ENCODE measurements around the gene ELP1.

The ELP1 gene

DNA sequence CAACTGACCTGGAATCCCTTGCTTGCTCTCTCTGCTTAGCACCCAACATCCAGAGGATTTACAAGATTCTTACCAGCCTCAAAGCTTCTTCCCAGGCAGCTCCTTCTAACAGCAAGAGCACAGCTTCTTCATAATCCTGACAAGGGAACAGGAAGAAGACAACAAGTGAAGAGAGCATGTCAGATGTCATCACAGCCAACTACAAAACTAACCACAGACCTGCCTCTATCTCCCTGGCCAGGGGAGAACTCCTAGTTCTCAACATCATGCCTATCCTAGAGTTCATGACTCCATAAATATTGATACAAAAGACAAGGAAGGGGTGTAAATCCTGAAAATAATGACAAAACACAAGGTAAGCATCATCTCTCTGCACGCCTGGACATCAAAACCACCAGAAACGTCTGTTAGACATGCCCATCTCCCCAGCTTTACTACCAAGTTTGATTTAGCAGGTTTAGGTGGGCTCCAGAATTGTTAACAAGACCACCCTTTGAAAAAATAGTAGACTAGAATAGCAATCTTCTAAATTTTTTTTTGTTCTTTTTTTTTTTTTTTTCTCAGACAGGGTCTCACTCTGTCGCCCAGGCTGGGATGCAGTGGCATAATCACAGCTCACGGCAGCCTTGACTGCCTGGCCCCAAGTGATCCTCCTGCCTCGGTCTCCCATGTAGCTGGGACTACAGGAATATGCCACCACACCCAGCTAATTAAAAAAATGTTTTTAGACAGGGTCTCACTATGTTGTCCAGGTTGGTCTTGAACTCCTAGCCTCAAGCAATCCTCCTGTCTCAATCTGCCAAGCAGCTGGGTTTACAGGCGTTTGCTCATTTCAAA, 51.7 kb downstream of the ELP1 start:
- no peak for DNase-seq (ENCODE audit: low read depth)

DNA sequence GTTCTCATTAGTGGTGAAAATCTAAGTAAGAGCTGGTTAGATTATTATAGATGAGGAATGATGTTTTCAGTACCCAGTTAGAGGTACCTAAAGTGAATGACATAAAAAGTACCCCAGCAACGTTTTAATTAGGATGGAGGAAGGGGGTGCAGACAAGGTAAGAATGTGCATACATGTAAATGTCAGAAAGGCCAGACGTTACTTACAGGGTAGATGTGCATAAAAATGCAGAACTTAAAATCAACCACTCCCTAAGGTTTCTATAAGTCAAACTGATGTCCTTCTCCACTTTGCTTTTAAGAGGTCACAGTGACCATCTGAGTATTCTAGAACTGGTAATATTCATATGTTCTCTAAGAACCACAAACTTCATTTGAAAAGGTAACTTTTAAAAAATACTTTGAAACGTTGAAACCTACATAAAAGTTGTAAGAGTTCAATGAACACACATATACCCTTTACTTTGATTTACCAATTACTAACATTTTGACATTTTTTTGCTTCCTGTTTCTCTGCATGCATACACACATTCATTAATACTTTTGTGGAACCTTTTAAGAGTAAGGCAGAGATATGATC, 53.1 kb downstream of the ELP1 start:
- no peak for DNase-seq (ENCODE audit: low read depth)

DNA sequence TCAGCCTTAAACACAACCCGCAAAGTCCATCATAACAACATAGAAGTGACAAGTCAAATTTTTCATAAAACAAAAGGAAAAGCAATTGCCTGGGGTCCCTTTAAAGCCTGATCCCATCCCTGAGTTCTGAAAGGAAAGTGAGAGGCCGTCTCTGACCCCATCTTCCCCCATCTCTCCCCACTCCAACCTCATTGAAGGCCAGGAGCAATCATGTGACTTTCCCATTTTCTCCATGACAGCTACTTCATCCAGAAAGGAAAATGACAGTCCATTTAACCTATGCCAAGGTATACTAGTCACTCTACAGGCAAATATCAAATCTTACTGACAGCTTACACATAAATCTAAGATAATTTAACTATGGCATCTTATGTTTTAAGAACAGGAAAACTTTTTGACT, 56.4 kb downstream of the ELP1 start:
- no peak for DNase-seq (ENCODE audit: low read depth)

DNA sequence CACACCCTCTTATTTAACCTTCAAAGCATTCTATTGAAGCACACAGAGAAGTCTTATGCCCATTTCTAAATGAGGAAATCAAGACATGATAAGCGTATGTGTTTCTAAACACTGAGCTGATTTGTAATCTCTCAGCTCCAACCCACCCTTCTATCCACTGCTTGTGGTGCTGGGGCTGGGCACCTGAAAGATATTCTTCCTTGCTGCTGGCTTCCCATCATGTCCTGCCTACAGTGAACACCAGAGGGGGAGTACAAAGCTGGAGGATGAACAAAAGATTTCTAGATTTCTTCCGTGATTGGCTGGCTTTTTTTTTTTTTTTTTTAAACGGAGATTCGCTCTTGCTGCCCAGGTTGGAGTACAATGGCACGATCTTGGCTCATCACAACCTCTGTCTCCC, 57.5 kb downstream of the ELP1 start:
- no peak for DNase-seq (ENCODE audit: low read depth)

- no peak for DNase-seq (ENCODE audit: low read depth)
Measured at GRCh38 chr9:108874058-108874788, 59.7 kb downstream of the ELP1 start.

GRCh38 chr9:108869092-108869725, 64.7 kb downstream of the ELP1 start:
- no peak for DNase-seq (ENCODE audit: low read depth)

DNA sequence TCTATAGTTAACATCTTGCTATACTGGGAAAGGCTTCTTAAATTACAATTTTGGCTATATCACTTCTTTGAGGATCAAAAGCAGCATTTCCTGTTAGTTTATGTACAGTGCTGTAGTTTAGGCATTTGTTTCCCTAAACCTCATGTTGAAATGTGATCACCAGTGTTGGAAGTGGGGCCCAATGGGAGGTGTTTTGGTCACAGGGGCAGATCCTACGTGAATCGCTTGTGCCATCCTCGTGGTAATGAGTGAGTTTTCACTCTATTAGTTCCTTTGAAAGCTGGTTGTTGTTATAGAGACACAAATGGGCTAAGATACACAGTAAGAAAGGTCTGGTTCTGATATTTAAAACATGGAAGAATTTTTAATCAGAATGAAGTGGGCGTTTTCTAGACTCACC, 66.1 kb downstream of the ELP1 start:
- no peak for DNase-seq (ENCODE audit: low read depth)

- DNase-seq (ENCODE audit: low read depth) = no peak
Measured at GRCh38 chr9:108867116-108867515, 66.8 kb downstream of the ELP1 start.

GRCh38 chr9:108866001-108866420, 67.9 kb downstream of the ELP1 start:
- DNase-seq (ENCODE audit: low read depth) = no peak

- DNase-seq (ENCODE audit: low read depth) = no peak
Measured at GRCh38 chr9:108865037-108865436, 68.9 kb downstream of the ELP1 start.

- no peak for DNase-seq (ENCODE audit: low read depth)
Measured at GRCh38 chr9:108864446-108864845, 69.5 kb downstream of the ELP1 start.

DNA sequence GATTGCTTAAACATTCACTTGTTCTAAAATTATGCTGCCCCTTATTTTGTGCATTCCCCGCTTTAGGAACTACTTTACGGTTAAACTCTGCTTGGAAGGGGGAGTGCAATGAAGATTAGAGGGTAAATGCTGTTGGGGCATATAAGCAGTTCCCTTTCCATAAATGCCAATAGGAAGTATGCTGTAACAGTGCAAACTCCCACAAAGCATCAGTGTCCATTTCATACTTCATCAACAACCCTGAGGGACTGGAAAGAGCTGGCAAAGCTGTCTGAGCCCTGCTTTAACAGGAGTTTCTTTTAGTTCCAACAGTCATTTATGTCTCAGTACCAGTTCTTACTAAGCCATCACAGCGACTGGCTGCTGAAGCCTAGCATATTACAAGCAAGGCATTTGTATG, 70.0 kb downstream of the ELP1 start:
- DNase-seq (ENCODE audit: low read depth) = no peak

- DNase-seq (ENCODE audit: low read depth) = no peak
Measured at GRCh38 chr9:108861997-108862396, 71.9 kb downstream of the ELP1 start, which contains the start of gene ACTL7A. Gene ACTL7A (plus strand): TSS chr9:108862266. CDS start chr9:108862323, 57 bp downstream.

- DNase-seq (ENCODE audit: low read depth) = no peak
Measured at GRCh38 chr9:108861464-108861863, 72.5 kb downstream of the ELP1 start.

DNA sequence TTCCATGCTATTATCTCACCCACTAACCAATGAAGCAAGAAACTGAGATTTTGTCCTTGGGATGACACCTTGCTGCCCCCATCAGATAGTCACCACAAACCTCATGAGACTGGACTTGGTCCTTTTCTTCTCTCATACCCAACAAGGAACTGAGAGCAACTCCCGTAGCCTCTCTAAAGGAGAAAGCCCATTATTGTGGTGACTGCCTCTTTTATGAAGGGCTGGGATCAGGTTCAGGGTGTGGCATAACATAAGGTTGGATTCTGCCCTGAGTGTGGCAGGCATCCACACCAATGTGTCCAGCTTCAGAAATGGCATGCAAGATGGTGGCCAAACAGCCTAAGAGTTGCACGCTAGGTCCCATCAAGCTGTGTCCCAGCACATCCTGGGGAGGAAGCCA, 73.2 kb downstream of the ELP1 start:
- DNase-seq (ENCODE audit: low read depth) = no peak

GRCh38 chr9:108860354-108860753, 73.6 kb downstream of the ELP1 start:
- no peak for DNase-seq (ENCODE audit: low read depth)

DNA sequence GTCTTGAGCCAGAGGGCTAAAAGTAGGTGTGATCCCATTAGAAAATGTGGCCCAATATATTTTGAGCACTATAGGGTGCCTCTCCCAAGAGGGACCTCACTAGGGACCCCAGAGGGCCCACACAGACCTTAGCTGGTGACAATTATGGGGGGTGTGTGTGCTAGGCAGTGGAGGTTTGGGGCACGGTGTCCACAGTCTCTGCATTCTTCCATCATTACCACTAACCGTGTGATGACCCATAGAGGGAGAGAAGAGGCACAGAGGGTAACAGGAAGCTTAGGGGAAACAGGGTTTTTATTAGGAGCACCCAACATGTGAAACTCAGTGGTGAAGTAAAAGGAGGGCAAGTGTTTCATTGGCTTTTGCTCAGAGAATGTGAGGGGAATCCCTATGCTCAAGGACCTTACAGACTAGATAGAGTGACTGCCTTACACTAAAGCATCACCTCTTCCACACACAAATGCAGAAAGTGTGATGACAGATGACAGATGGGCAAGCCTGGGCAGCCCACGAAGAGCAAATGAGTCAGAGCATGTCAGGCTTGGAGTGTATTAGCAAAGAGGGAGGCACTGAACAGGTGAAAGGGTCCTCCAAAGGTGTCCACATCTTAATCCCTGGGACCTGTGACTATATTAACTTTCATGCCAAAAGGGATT, 74.3 kb downstream of the ELP1 start:
- no peak for DNase-seq (ENCODE audit: low read depth)

- DNase-seq (ENCODE audit: low read depth) = no peak
Measured at GRCh38 chr9:108857572-108857971, 76.4 kb downstream of the ELP1 start.

DNA sequence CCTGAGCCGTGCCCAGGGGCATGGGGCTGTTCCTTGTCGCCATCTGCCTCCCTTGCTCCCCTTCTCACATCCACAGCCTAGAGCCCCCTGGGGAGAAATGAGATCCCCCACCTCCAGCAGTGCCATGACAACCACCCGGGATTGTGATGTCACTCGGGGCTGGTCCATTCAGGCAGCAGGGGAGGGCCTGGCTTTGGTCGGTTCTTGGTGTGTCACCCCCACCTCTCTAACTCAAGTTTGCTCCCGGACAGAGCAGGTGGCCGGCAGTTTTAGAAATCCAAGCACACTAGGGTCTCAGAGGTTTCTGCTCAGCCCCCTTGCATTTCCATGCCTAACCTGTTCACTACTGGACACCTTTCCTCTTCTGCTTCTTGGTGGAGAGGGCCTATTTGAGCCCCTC, 78.0 kb downstream of the ELP1 start, which contains the start of gene ACTL7B:
Gene ACTL7B, minus strand, starts transcription at position 99 of the 400 bp plus-strand sequence. Its CDS starts 56 bp downstream, at position 43.
- DNase-seq (ENCODE audit: low read depth) = no peak

DNA sequence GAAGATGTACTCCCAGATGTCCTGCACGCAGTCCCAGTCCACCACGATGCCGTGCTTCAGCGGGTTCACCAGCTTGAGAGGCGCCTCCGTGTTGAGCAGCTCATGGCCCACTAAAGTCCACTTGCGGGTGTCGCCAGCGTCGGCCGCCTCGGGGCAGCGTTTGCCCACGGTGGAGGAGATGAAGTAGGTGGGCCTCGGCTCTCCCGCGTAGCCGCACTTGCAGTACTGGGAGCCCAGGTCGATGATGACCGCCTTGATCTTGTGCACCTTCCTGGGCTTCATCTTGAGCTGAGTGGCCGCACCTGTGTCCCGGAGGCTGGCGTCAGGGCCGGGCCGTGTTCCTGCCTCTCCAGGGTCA, 78.4 kb downstream of the ELP1 start:
- no peak for DNase-seq (ENCODE audit: low read depth)

DNA sequence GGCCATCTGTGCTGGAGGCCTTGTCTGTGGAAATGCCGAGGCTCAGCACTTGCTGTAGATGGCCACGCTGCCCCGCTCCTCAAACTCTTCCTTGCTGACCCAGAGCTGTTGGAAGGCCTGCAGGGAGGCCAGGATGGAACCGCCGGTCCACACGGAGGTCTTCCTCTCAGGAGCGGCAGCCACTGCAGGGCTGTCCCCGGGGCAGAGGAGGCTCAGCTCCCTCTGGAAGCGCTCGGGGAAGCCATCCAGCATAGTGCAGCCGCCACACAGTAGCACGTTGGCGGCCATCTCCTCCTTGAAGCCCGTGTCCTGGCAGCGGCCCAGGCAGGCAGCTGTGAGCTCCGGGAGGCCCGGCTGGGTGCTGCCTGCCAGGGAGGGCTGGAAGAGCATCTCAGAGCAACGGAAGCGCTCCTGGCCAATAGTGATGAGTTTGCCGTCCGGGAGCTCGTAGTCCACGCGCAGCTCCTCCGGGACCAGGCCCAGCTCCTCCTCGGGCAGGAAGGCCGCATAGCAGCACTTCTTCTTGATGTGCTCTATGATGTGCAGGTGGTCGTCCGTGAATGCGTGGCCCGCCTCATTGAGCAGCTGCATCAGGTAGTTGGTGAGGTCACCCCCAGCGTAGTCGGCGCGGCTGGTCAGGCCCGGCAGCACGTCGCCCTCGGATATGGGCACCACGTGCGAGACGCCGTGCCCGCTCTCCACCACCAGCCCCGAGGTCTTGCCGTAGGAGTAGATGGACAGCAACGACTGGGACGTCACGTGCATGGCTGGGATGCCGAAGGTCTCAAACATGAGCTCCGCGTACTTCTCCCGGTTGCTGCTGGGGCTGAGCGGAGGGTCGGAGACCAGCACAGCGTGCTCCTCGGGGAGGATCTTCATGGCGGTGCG, 79.0 kb downstream of the ELP1 start:
- no peak for DNase-seq (ENCODE audit: low read depth)
